GM12878 (cell line): ENCODE measurements around the gene CCN6. TPM values are rescaled to one million over a fixed set of nuclear protein-coding genes. Genes with fewer than 3 reads are reported as not detected.

Experiments
- ATAC-seq: fragments of 200-7000 bp; cut with Tn5 transposase; 3 replicates; pipeline ENCODE4 v1.9.1; 2020; ENCODE audit warnings: mild to moderate bottlenecking, moderate library complexity
- BruUV-seq: library from RNA; stranded (reverse); fragments of 400-500 nt; replicated peaks from 2 replicates; lab custom pipeline; 2021; lab: Mats Ljungman, UMichigan
- CTCF ChIA-PET: fragments of 300-600 bp; sonication (Branson Sonifier 250); formaldehyde crosslinking; extraction: SDS; loops from one replicate; lab custom pipeline; 2021; ENCODE audit warnings: inconsistent platforms; lab: Yijun Ruan, JAX
- POLR2A ChIA-PET: fragments of 350-600 bp; formaldehyde crosslinking; extraction: SDS; loops from one replicate; lab custom pipeline; 2021; ENCODE audit warnings: inconsistent platforms; lab: Charles Lee
- RAD21 ChIA-PET: fragments of 300-600 bp; sonication (Branson Sonifier 250); formaldehyde crosslinking; loops from one replicate; lab custom pipeline; 2023; ENCODE audit warnings: antibody characterized with exemption; ENCODE audit not compliant: unreplicated experiment; lab: Charles Lee
- SMC1A ChIA-PET: fragments of 300-600 bp; sonication (Branson Sonifier 250); formaldehyde crosslinking; loops from one replicate; lab custom pipeline; 2023; ENCODE audit not compliant: unreplicated experiment, uncharacterized antibody; lab: Charles Lee
- DNase-seq: peaks from one replicate; pipeline ENCODE4 v3.0.0-alpha.2; 2011; ENCODE audit warnings: low read depth, low spot score
- FAIRE-seq: peaks from 3 replicates; lab custom pipeline; 2011; peaks lifted over from hg19 to GRCh38; lab: Jason Lieb, UNC
- H2AFZ ChIP-seq: 2 replicates; pipeline ENCODE4 v1.6.0; 2011; ENCODE audit warnings: low read depth, low read length, control low read depth; ENCODE audit not compliant: control insufficient read depth
- H3K27ac ChIP-seq: 2 replicates; pipeline ENCODE4 v1.5.1; 2011; ENCODE audit warnings: control low read depth; ENCODE audit not compliant: control insufficient read depth, insufficient read depth
- H3K27me3 ChIP-seq, 2 experiments: replicated peaks in 1 of 2; 2 replicates each; pipeline versions ENCODE4 v1.6.0 to v1.6.1; 2011; ENCODE audit warnings: low read length in 1 of 2; ENCODE audit not compliant: control insufficient read depth in 2 of 2, insufficient read depth in 2 of 2
- H3K36me3 ChIP-seq, 2 experiments: 2 replicates each; pipeline ENCODE4 v1.5.1; 2011; ENCODE audit warnings: low read length in 1 of 2; ENCODE audit not compliant: control insufficient read depth in 2 of 2, insufficient read depth in 2 of 2
- H3K4me1 ChIP-seq: 2 replicates; pipeline ENCODE4 v1.6.1; 2011; ENCODE audit warnings: mild to moderate bottlenecking, low read length, moderate library complexity, mixed read lengths; ENCODE audit not compliant: control insufficient read depth, insufficient read depth
- H3K4me2 ChIP-seq: 2 replicates; pipeline ENCODE4 v1.6.0; 2011; ENCODE audit warnings: control low read depth; ENCODE audit not compliant: control insufficient read depth, insufficient read depth
- H3K4me3 ChIP-seq: fragments of 200-600 bp; sonication (generic); 2 replicates; pipeline ENCODE4 v1.5.1; 2016
- H3K79me2 ChIP-seq: 2 replicates; pipeline ENCODE4 v1.6.0; 2011; ENCODE audit warnings: low read length; ENCODE audit not compliant: control insufficient read depth, insufficient read depth
- H3K9ac ChIP-seq: 2 replicates; pipeline ENCODE4 v1.8.0; 2011; ENCODE audit warnings: low read length, control low read depth, mixed read lengths; ENCODE audit not compliant: control insufficient read depth, insufficient read depth
- H3K9me3 ChIP-seq: replicated peaks from 3 replicates; pipeline ENCODE4 v1.5.1; 2011; ENCODE audit warnings: mild to moderate bottlenecking, low read length; ENCODE audit not compliant: control insufficient read depth, insufficient read depth
- H4K20me1 ChIP-seq: 2 replicates; pipeline ENCODE4 v1.6.0; 2011; ENCODE audit not compliant: control insufficient read depth, insufficient read depth
- CREB1 ChIP-seq: IDR thresholded peaks from 2 replicates; pipeline ENCODE4 v1.6.1; 2012; ENCODE audit warnings: low read depth, mild to moderate bottlenecking, inconsistent platforms
- FOXK2 ChIP-seq: fragments of 450-650 bp; IDR thresholded peaks from 2 replicates; pipeline ENCODE4 v1.6.1; 2017; ENCODE audit warnings: mild to moderate bottlenecking, moderate library complexity
- GABPA ChIP-seq: IDR thresholded peaks from 2 replicates; pipeline ENCODE4 v1.6.1; 2014; ENCODE audit warnings: antibody characterized with exemption, low read depth, mild to moderate bottlenecking, inconsistent platforms
- HDAC6 ChIP-seq: fragments of 200-600 bp; sonication (generic); IDR thresholded peaks from one replicate; pipeline ENCODE4 v1.8.0; 2017; ENCODE audit warnings: antibody characterized with exemption; ENCODE audit not compliant: unreplicated experiment
- MXI1 ChIP-seq: fragments of 150-350 bp; IDR thresholded peaks from 2 replicates; pipeline ENCODE4 v1.6.1; 2011; ENCODE audit warnings: low read depth, mild to moderate bottlenecking, inconsistent platforms, low read length, improper control_type of control experiment
- MYC ChIP-seq: IDR thresholded peaks from 2 replicates; pipeline ENCODE4 v1.6.1; 2011; ENCODE audit warnings: mild to moderate bottlenecking, low read length, moderate library complexity, inconsistent platforms; ENCODE audit not compliant: insufficient read depth, insufficient replicate concordance, insufficient read length, severe bottlenecking
- ZZZ3 ChIP-seq: IDR thresholded peaks from 2 replicates; pipeline ENCODE4 v1.6.1; 2011; ENCODE audit warnings: low read depth; ENCODE audit not compliant: control insufficient read depth, insufficient read length
- WGBS: methylation state at CpG from one replicate; pipeline ENCODE4 v1.1.6; 2016; ENCODE audit warnings: low lambda C conversion rate; ENCODE audit not compliant: insufficient replicate concordance, insufficient coverage; ENCODE audit errors: missing lambda C conversion rate; 5-methylcytosine and 5-hydroxymethylcytosine counted together
- in situ Hi-C: fragments of 300-500 bp; cut with MboI; formaldehyde crosslinking; loops from 9 replicates; pipeline ENCODE4 v1.14.3; 2018; ENCODE audit warnings: mixed read lengths
- intact Hi-C: fragments of 100-400 bp; cut with micrococcal nuclease; formaldehyde crosslinking; loops from one replicate; pipeline ENCODE4 v1.14.2; 2022; ENCODE audit not compliant: unreplicated experiment
- polyA plus RNA-seq, 11 experiments: library from polyadenylated mRNA; depleted of rRNA in 4 of 11; unstranded in 6 of 11; stranded (reverse) in 5 of 11; fragments of >200 nt; fragmentation: Nextera tagmentation in 4 of 11; fragmentation: Illumina TruSeq in 1 of 11; extraction: Ambion mirVana in 4 of 11; extraction: Trizol in 1 of 11; gene quantifications; 1 replicate in 1 of 11; 2 replicates in 10 of 11; pipeline versions ENCODE4 v1.2.1 to v1.2.3, GENCODE V29; 2011 to 2016; ENCODE audit warnings: inconsistent platforms in 2 of 11, missing spikeins in 2 of 11, low read depth in 1 of 11
- total RNA-seq, 4 experiments: library from RNA; depleted of rRNA in 3 of 4; stranded (reverse); fragments of >200 nt in 3 of 4; fragmentation: Illumina TruSeq in 1 of 4; extraction: Trizol in 1 of 4; gene quantifications; 2 replicates each; pipeline versions ENCODE4 v1.2.1 to v1.2.3, GENCODE V29; 2013 to 2021
- TF ChIP-seq, protein P1 (sequence below): fragments of 450-650 bp; IDR thresholded peaks from 2 replicates; pipeline ENCODE4 v1.6.1; 2014; ENCODE audit warnings: mild to moderate bottlenecking
- TF ChIP-seq, protein P2 (sequence below): fragments of 150-350 bp; IDR thresholded peaks from 2 replicates; pipeline ENCODE4 v1.6.1; 2014; ENCODE audit warnings: mild to moderate bottlenecking, low read depth, low read length
- TF ChIP-seq, protein P3 (sequence below): fragments of 450-650 bp; IDR thresholded peaks from 2 replicates; pipeline ENCODE4 v1.6.1; 2018; ENCODE audit warnings: mild to moderate bottlenecking, low read depth, moderate library complexity; ENCODE audit not compliant: partially characterized antibody
- TF ChIP-seq, protein P4 (sequence below): fragments of 450-650 bp; conservative IDR thresholded peaks from 2 replicates; pipeline ENCODE4 v1.6.1; 2017; ENCODE audit warnings: mild to moderate bottlenecking, moderate library complexity

Gene CCN6
- total and polyA plus RNA-seq, 10 of the 15 experiments (the other 5 are each of a cell fraction or from before 2014, with no cell fraction given) = 0.05 to 0.24 (median 0.19) TPM; not detected in 5

- TF ChIP-seq, protein P1, sequence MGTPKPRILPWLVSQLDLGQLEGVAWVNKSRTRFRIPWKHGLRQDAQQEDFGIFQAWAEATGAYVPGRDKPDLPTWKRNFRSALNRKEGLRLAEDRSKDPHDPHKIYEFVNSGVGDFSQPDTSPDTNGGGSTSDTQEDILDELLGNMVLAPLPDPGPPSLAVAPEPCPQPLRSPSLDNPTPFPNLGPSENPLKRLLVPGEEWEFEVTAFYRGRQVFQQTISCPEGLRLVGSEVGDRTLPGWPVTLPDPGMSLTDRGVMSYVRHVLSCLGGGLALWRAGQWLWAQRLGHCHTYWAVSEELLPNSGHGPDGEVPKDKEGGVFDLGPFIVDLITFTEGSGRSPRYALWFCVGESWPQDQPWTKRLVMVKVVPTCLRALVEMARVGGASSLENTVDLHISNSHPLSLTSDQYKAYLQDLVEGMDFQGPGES = no peak
Measured at GRCh38 chr6:112049026-112049799, 4.7 kb upstream of the CCN6 start (continued).

- Histone ChIP-seq H3K4me2 (no peak overlapping the region), H3K79me2 (no peaks in the 10 kb centered on the region), H2AFZ (no peak overlapping the region), H4K20me1 (no peaks in the 10 kb centered on the region), H3K4me1 (no peaks in the 10 kb centered on the region), H3K36me3 (no peaks in the 10 kb centered on the region), H3K9me3 (no peaks in the 10 kb centered on the region), H3K9ac (no peak overlapping the region), H3K4me3 (no peak overlapping the region), H3K27ac (no peak overlapping the region), H3K27me3 (no peaks in the 10 kb centered on the region)
- BruUV-seq = no TSS peak
- DNase-seq (no peak), FAIRE-seq (no peak), ATAC-seq (no peak)
- ChIA-PET RAD21 (interaction anchor here (1.0 to 1.6 kb wide), 3 partner anchors 8 to 1367 kb away, joined by 3 to 8 read pairs (median 6); no protein-coding TSS in a partner anchor), SMC1A (interaction anchor here (1.0 to 1.7 kb wide), 4 partner anchors 9 to 791 kb away, joined by 3 to 4 read pairs (median 4); a partner anchor contains a TSS), CTCF (interaction anchor here (0.6 to 2.1 kb wide), 5 partner anchors 10 to 572 kb away, joined by 3 to 12 read pairs (median 3); no protein-coding TSS in a partner anchor), POLR2A (interaction anchor here (0.6 to 1.1 kb wide), 3 partner anchors 384 to 794 kb away, joined by 3 to 7 read pairs (median 3); no protein-coding TSS in a partner anchor)
- in situ Hi-C loops (loop anchor here (5.0 kb wide), 1 partner anchor 798 kb away; no protein-coding TSS in a partner anchor), intact Hi-C loops (no loop called here)
- WGBS = 63% methylated on average over 7 of the region's 7 CpGs
- TF ChIP-seq HDAC6 (no peak), ZZZ3 (no peak), GABPA (no peak), MYC (no peak), FOXK2 (no peak), CREB1 (no peak), MXI1 (no peak)
- TF ChIP-seq, protein P2, sequence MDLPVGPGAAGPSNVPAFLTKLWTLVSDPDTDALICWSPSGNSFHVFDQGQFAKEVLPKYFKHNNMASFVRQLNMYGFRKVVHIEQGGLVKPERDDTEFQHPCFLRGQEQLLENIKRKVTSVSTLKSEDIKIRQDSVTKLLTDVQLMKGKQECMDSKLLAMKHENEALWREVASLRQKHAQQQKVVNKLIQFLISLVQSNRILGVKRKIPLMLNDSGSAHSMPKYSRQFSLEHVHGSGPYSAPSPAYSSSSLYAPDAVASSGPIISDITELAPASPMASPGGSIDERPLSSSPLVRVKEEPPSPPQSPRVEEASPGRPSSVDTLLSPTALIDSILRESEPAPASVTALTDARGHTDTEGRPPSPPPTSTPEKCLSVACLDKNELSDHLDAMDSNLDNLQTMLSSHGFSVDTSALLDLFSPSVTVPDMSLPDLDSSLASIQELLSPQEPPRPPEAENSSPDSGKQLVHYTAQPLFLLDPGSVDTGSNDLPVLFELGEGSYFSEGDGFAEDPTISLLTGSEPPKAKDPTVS = no peak
- TF ChIP-seq, protein P3, sequence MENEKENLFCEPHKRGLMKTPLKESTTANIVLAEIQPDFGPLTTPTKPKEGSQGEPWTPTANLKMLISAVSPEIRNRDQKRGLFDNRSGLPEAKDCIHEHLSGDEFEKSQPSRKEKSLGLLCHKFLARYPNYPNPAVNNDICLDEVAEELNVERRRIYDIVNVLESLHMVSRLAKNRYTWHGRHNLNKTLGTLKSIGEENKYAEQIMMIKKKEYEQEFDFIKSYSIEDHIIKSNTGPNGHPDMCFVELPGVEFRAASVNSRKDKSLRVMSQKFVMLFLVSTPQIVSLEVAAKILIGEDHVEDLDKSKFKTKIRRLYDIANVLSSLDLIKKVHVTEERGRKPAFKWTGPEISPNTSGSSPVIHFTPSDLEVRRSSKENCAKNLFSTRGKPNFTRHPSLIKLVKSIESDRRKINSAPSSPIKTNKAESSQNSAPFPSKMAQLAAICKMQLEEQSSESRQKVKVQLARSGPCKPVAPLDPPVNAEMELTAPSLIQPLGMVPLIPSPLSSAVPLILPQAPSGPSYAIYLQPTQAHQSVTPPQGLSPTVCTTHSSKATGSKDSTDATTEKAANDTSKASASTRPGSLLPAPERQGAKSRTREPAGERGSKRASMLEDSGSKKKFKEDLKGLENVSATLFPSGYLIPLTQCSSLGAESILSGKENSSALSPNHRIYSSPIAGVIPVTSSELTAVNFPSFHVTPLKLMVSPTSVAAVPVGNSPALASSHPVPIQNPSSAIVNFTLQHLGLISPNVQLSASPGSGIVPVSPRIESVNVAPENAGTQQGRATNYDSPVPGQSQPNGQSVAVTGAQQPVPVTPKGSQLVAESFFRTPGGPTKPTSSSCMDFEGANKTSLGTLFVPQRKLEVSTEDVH = no peak
- TF ChIP-seq, protein P4, sequence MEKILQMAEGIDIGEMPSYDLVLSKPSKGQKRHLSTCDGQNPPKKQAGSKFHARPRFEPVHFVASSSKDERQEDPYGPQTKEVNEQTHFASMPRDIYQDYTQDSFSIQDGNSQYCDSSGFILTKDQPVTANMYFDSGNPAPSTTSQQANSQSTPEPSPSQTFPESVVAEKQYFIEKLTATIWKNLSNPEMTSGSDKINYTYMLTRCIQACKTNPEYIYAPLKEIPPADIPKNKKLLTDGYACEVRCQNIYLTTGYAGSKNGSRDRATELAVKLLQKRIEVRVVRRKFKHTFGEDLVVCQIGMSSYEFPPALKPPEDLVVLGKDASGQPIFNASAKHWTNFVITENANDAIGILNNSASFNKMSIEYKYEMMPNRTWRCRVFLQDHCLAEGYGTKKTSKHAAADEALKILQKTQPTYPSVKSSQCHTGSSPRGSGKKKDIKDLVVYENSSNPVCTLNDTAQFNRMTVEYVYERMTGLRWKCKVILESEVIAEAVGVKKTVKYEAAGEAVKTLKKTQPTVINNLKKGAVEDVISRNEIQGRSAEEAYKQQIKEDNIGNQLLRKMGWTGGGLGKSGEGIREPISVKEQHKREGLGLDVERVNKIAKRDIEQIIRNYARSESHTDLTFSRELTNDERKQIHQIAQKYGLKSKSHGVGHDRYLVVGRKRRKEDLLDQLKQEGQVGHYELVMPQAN = no peak
Measured at GRCh38 chr6:112049996-112050395, 3.9 kb upstream of the CCN6 start.
